IPS DF 19.7 (cell line): Measurements from ENCODE around the gene GNG7.
"Not testable (repeated sequence)": the region's sequence is repeated elsewhere in the genome, so short reads cannot be mapped to it uniquely, and the experiment has no call there.

ENCODE experiments used
- DNase-seq: peaks from one replicate; pipeline ENCODE4 v3.0.0-alpha.2; 2013; ENCODE audit warnings: low read depth, low spot score

GNG7 gene

DNA sequence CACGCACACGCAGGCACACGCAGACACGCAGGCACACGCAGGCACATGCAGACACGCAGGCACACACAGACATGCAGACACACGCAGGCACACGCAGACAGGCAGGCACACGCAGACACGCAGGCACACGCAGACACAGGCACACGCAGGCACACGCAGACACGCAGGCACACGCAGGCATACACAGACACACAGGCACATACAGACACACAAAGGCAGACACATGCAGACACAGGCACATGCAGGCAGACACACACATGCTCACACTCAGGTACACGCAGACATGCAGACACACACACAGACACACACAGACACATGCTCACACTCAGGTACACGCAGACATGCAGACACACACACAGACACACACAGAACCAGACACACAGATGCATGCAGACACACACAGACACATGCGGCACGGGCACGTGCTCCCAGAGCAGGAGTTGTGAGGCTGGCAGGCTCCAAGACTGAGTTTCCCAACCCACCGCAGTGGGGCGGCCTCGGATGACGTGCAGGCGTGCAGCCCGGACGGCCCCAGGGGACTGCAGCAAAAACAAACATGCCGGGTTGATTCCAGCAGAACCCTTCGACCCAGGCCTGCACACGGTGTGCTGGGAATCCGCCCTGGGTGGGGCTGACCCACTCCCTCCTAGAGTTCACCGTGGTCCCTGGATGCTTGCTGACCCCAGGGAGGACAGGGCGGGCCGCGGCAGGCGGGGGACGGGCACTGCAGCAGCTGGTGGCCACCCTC, 126.6 kb downstream of the GNG7 start:
- no peak for DNase-seq

DNA sequence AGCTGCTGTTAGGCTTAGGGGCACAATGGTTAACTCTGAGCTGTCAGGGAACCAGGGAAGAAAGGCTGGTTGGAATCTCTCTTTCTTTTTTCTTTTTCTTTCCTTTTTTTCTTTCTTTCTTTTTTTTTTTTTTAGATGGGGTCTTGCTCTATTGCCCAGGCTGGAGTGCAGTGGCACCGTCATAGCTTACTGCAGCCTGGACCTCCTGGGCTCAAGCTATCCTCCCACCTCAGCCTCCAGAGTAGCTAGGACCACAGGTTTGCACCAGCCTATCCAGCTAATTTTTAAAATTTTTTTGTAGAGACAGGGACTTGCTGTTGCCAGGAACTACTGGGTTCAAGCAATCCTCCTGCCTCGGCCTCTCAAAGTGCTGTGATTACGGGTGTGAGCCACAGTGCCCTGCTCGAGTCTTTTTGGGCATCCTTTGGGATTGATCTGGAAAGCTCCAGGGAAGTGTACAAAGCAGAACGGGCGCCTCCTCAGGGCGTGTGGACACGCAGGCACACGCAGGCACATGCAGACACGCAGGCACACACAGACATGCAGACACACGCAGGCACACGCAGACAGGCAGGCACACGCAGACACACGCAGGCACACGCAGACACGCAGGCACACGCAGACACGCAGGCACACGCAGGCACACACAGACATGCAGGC, 127.4 kb downstream of the GNG7 start:
- DNase-seq, result no peak

DNA sequence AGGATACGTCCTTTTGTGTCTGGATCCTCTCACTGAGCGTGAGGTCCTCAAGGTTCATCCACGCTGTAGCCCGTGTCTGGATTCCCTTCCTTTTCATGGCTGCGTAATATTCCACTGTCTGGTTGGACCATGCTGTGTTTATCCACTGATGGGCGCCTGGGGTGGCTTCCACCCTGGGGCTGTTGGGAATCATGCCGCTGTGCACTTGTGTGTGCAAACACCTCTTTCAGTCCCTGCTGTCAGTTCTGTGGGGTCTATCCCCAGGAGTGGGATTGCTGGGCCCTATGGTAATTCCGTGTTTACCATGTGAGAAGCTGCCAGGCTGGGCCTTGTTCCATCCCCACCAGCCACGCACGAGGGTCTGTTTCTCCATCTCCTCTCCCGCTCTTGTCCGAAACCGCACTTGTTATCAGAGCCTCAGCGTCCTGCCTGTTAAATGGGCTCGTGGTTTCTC, 128.0 kb downstream of the GNG7 start:
- DNase-seq, result no peak

DNA sequence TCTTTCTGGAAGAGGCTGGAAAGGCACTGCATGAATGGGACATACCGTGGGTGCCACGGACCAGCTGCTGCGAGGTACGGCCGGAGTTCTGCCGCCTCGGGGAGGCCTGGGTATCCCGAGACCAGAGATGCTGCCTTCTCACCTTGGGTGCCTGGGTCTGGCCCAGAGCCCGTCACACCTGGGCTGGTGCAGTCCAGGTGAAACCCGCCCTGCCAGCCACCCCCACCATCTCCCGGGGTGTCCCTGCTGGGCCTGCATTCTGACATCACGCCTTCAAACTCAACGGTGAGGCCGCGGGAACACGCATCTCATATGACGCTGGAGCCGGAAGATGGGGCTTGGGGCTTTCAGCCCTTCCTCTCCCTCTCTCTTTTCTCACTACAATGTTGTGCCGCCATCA, 128.6 kb downstream of the GNG7 start:
- no peak for DNase-seq

GRCh38 chr19:2572152-2572551, 130.3 kb downstream of the GNG7 start:
- not testable (repeated sequence) for DNase-seq

DNA sequence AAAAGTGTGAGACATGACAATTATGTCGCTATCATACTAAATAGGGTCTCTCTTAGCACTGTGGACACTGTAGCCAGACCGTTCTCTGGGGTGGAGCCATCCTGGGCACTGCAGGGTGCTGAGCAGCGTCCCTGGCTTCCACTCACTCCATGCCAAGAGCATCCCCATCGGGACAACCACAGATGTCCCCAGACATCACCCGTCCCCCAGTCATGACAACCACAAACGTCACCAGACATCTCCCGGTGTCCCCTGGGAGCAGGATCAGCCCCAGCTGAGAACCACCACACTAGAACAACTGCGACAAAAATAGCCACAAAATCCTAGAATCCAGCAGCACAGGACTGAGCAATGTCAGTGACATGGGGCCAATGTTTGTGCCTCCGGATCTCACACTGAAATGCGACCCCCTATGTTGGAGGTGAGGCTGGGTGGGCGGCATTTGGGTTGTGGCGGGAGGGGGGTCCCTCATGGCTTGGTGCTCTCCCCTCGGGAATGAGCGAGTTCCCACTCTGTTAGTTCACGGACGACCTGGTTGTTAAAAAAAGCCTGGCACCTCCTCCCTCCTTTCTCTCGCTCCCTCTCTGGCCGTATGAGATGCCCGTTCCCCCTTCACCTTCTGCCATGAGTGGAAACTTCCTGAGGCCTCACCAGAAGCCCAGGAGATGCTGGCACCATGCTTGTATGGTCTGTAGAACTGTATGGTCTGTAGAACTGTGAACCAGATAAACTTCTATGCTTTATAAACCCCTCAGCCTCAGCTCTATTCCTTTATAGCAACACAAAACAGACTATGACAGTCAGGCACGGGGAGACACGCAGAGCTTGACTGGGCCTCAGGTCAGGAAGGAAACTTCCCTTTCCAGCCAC, 132.7 kb downstream of the GNG7 start:
- DNase-seq, result no peak

DNA sequence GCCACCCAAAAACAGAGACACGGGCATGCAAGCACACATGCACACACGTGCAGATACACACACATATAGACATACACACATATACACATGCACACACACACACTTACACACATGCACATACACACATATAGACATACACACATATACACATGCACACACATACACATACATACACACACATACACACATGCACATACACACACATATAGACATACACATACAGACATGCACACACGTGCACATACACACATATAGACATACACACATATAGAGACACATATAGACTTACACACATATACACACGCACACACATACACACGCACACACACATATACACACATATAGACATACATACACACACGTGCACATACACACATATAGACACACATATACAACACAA, 134.5 kb downstream of the GNG7 start:
- no peak for DNase-seq

DNA sequence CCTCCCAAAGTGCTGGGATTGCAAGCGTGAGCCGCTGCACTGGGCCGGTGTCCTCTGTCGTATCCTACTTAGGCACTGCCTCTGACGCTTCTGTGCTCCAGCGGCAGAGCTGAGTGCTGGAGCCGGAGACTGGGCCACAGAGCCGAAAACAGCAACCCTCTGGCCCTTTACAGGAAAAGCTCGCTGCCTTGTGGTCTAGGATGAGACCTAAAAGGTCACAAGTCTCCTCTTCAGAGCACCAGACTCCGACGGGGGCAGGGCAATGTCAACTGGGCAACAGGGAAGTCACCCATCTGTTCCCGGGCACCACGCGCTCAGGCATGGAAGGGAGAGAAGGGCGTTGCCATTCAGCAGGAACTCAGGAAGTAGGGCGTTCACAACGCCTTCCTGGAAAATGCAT, 134.9 kb downstream of the GNG7 start:
- no peak for DNase-seq

DNA sequence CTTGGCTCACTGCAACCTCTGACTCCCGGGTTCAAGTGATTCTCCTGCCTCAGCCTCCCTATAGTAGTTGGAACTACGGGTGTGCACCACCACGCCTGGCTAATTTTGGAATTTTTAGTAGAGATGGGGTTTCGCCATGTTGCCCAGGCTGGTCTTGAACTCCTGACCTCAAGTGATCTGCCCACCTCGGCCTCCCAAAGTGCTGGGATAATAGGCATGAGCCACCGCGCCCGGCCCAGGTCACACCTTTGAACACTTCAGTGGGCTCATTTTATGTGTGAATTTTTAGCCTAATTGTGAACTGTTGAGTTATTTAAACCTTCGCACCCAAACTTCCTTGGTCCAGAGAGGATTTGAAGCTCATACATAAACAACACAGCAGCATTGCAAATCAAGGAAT, 138.9 kb downstream of the GNG7 start:
- not testable (repeated sequence) for DNase-seq

DNA sequence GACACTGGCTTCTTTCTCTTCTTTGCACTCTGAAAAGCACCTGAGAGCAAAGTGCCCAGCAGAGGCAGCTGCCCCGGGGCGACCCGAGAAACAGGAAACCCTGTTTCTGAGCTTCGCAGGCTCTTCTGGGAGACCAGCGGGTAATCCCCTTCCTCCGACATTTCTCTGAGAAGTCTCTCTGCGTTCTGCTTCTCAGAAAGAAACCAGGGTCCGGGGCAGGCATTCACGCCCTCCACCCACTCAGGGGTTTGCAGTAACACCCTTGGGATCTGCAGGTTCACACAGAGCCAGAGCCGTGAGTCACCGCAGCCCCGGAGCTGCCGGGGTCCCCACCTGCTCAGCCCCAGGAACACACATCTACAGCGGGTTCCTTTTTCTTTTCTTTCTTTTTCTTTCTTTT, 140.6 kb downstream of the GNG7 start:
- no peak for DNase-seq

DNA sequence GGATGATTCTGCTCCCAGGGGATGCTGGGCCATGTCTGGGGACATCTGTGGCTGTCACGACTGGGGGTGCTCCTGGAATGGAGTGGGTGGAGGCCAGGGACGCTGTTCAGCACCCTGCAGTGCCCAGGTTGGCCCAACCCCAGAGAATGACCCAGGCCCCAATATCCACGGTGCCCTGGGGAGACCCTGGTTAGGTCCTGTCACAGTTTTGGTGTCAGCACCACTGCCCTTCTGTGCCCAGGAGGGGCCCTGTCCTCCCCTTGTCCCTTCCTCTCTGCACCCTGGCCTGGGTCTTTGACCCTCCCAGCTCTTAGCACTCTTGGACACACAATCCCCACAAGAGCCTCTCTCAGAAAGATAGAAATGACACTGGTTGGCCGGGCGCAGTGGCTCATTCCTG, 141.3 kb downstream of the GNG7 start:
- DNase-seq, result no peak

GRCh38 chr19:2560369-2560768, 142.1 kb downstream of the GNG7 start:
- DNase-seq, result no peak

DNA sequence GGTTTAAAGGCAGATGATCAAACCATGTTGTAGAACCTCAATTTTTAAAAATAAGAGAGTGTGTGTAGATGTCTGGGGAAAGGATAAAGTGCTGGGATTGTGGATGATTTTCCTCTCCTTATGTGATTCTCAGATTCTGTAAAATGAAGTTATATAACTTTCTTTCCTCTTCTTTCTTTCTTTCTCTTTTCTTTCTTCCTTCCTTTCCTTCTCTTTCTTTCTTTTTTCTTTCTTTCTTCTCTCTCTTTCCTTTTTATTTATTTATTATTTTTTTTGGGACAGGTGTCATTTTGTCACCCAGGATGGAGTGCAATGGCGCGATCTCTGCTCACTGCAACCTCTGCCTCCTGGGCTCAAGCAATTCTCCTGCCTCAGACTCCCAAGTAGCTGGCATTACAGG, 144.0 kb downstream of the GNG7 start:
- no peak for DNase-seq

GRCh38 chr19:2558131-2558530, 144.4 kb downstream of the GNG7 start:
- not testable (repeated sequence) for DNase-seq

DNA sequence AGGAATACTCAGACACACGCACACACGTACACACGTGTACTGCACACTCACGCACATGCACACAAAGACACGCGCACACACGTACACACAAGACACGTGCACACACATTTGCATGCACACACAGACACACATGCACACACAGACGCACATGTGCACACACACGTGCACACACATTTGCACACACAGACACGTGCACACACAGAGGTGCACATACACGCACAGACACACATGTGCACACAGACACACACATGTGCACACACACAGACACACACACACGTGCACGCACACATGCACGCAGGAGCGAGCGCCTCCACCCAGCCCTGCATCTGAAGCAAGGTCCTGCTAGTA, 145.4 kb downstream of the GNG7 start:
- DNase-seq, result no peak

GRCh38 chr19:2556221-2557092, 146.0 kb downstream of the GNG7 start:
- no peak for DNase-seq

GRCh38 chr19:2555422-2556220, 146.9 kb downstream of the GNG7 start:
- no peak for DNase-seq

DNA sequence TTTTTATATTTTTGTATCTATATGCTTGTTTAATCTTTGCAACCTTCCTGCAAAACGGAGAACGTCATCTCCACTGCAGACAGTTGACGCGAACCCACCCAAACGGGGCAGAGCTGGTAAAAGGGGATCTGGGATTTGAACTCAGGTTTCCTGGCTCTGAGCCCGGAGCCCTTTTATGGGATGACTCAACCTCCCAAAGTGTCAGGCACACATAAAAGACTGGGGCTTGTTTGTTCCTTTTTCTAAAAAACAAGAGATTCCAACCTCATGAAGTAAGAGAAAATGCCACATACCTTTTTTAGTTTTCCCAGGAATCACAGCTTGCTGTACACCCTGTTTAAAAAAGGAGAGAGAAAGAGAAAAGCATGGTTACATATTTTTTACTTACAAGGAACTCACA, 147.6 kb downstream of the GNG7 start:
- no peak for DNase-seq

DNA sequence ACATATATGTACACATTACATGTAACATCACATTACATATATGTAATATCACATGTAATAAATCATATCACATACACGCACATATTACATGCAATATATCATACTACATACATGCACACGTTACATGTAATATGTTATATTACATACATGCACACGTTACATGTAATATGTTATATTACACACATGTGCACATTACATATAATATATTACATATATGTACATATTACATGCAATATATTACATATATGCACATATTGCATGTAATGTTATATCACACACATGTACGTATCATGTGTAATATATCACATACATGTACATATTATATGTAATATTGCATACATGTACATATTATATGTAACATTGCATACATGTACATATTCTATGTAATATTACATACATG, 149.0 kb downstream of the GNG7 start:
- DNase-seq, result no peak

GRCh38 chr19:2552859-2553258, 149.6 kb downstream of the GNG7 start:
- no peak for DNase-seq

DNA sequence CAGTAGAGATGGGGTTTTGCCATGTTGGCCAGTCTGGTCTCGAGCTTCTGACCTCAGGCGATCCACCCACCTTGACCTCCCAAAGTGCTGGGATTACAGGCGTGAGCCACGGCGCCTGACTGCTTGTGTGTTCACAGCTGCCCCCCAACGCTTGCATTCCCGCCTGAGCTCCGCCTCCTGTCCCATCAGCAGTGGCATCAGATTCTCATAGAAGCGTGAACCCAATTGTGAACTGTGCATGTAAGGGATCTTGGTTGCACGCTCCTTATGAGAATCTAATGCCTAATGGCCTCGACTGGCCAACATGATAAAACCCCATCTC, 150.7 kb downstream of the GNG7 start:
- DNase-seq, result no peak
